Mesenchymal stem cell (in vitro differentiated cells and primary cell): ENCODE data around the gene TMEM253.
A peak's percentile ranks its signal among the peaks of the same experiment; 100 is the strongest.

Source experiments
- DNase-seq: peaks from one replicate; pipeline ENCODE4 v3.0.0-alpha.2; 2013
- H2AFZ ChIP-seq: one replicate; pipeline ENCODE4 v1.6.1; 2013; ENCODE audit warnings: low read depth, mild to moderate bottlenecking, control low read depth, inconsistent platforms, low read length, moderate library complexity
- H2AK5ac ChIP-seq: 2 replicates; pipeline ENCODE4 v1.6.1; 2013; ENCODE audit warnings: low read length, moderate library complexity, mild to moderate bottlenecking, inconsistent platforms; ENCODE audit not compliant: severe bottlenecking
- H2BK120ac ChIP-seq: one replicate; pipeline ENCODE4 v1.6.1; 2013; ENCODE audit warnings: low read depth, mild to moderate bottlenecking, inconsistent platforms, low read length, moderate library complexity
- H2BK12ac ChIP-seq, 2 experiments: one replicate each; pipeline ENCODE4 v1.6.1; 2013; ENCODE audit warnings: inconsistent platforms in 2 of 2, low read length in 2 of 2, mild to moderate bottlenecking in 2 of 2, moderate library complexity in 2 of 2, control low read depth in 1 of 2
- H2BK15ac ChIP-seq: one replicate; pipeline ENCODE4 v1.6.1; 2013; ENCODE audit warnings: mild to moderate bottlenecking, low read depth, inconsistent platforms; ENCODE audit not compliant: poor library complexity, severe bottlenecking
- H2BK5ac ChIP-seq: 2 replicates; pipeline ENCODE4 v1.6.1; 2013; ENCODE audit warnings: low read depth, mild to moderate bottlenecking, low read length, control low read depth, inconsistent platforms; ENCODE audit not compliant: poor library complexity, severe bottlenecking
- H3K14ac ChIP-seq, 2 experiments: one replicate each; pipeline ENCODE4 v1.6.1; 2013; ENCODE audit warnings: inconsistent platforms in 2 of 2, low read length in 2 of 2, control low read depth in 1 of 2, mild to moderate bottlenecking in 1 of 2, moderate library complexity in 1 of 2
- H3K18ac ChIP-seq, 2 experiments: one replicate each; pipeline ENCODE4 v1.6.1; 2013; ENCODE audit warnings: inconsistent platforms in 2 of 2, low read length in 2 of 2, control low read depth in 1 of 2, low read depth in 1 of 2, mild to moderate bottlenecking in 1 of 2
- H3K23ac ChIP-seq, 2 experiments: one replicate each; pipeline ENCODE4 v1.6.1; 2013; ENCODE audit warnings: inconsistent platforms in 2 of 2, low read length in 2 of 2, mild to moderate bottlenecking in 2 of 2, moderate library complexity in 2 of 2, control low read depth in 1 of 2
- H3K27ac ChIP-seq: 2 replicates; pipeline ENCODE4 v1.5.1; 2013; ENCODE audit warnings: mild to moderate bottlenecking, moderate library complexity, low read length, control low read depth, inconsistent platforms; ENCODE audit not compliant: poor library complexity, severe bottlenecking
- H3K27me3 ChIP-seq, 2 experiments: 2 replicates each; pipeline versions ENCODE4 v1.6.1 to v1.7.0; 2013; ENCODE audit warnings: low read length in 2 of 2, mild to moderate bottlenecking in 2 of 2, moderate library complexity in 2 of 2, control low read depth in 1 of 2, inconsistent platforms in 1 of 2; ENCODE audit not compliant: control insufficient read depth in 1 of 2, insufficient read depth in 1 of 2
- H3K36me3 ChIP-seq, 2 experiments: 2 replicates each; pipeline versions ENCODE4 v1.6.1 to v1.7.0; 2013; ENCODE audit warnings: low read length in 2 of 2, control low read depth in 1 of 2, inconsistent platforms in 1 of 2, low read depth in 1 of 2, mild to moderate bottlenecking in 1 of 2; ENCODE audit not compliant: insufficient read depth in 2 of 2, control insufficient read depth in 1 of 2
- H3K4ac ChIP-seq, 2 experiments: one replicate each; pipeline ENCODE4 v1.6.1; 2013; ENCODE audit warnings: inconsistent platforms in 2 of 2, low read length in 2 of 2, mild to moderate bottlenecking in 2 of 2, moderate library complexity in 2 of 2, control low read depth in 1 of 2, low read depth in 1 of 2
- H3K4me1 ChIP-seq: 2 replicates; pipeline ENCODE4 v1.6.1; 2013; ENCODE audit warnings: low read depth, low read length, control low read depth; ENCODE audit not compliant: control insufficient read depth, insufficient read depth
- H3K4me2 ChIP-seq: 2 replicates; pipeline ENCODE4 v1.6.1; 2013; ENCODE audit warnings: low read length, mild to moderate bottlenecking, inconsistent platforms; ENCODE audit not compliant: poor library complexity, severe bottlenecking
- H3K4me3 ChIP-seq, 2 experiments: 2 replicates each; pipeline versions ENCODE4 v1.5.1 to v1.7.0; 2013; ENCODE audit warnings: low read length in 2 of 2, mild to moderate bottlenecking in 2 of 2, control low read depth in 1 of 2, low read depth in 1 of 2; ENCODE audit not compliant: insufficient read depth in 1 of 2
- H3K79me1 ChIP-seq: replicated peaks from 2 replicates; pipeline ENCODE4 v1.6.1; 2013; ENCODE audit warnings: mild to moderate bottlenecking, control low read depth, low read length, inconsistent platforms; ENCODE audit not compliant: poor library complexity, severe bottlenecking
- H3K9ac ChIP-seq: 2 replicates; pipeline ENCODE4 v1.7.0; 2013; ENCODE audit warnings: mild to moderate bottlenecking, low read length, moderate library complexity
- H3K9me3 ChIP-seq: 2 replicates; pipeline ENCODE4 v1.7.0; 2013; ENCODE audit warnings: mild to moderate bottlenecking, low read length; ENCODE audit not compliant: control insufficient read depth
- H4K8ac ChIP-seq: one replicate; pipeline ENCODE4 v1.6.1; 2013; ENCODE audit warnings: inconsistent platforms, mild to moderate bottlenecking, low read length, moderate library complexity
- H4K91ac ChIP-seq: one replicate; pipeline ENCODE4 v1.6.1; 2013; ENCODE audit warnings: mild to moderate bottlenecking, low read length, inconsistent platforms
- WGBS: methylation state at CpG from one replicate; pipeline ENCODE4 v1.1.7; 2013; ENCODE audit warnings: mixed read lengths; 5-methylcytosine and 5-hydroxymethylcytosine counted together

The TMEM253 gene

DNA sequence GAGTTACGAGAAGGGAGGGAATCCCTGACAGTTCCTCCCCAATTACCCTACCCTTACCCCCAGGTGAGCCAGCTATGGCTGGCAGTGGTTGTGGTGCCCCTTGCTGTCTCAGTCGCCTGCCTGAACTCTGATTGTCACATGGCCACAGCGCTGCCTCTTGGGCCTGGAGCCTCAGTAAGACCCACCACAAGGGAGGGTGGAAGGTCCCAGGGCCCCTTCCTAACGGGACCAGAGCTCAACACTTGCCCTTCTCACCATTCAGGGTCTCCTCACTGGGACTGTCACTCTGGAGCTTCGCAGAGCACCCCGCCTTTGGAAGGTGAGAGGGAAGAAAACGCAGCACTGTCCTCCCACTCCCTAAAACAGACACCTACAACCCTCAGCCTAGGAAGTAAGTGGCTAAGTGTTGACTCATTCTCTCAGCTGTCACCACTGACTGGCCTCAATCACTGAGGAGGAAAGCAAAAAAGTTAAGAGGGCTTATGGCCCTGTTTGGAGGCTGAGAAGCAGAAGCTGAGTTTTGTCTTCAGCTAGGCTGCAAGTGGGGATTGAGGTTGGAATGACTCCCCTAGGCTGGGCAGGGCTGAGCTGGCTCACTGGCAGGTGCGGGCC is 1.0 kb downstream of the TMEM253 start:
- Histone ChIP-seq H3K4me2 (no peak overlapping the region), H2BK5ac (no peak overlapping the region), H3K23ac (no peak overlapping the region), H3K9ac (peak overlapping the region; percentile 99), H4K8ac (no peak overlapping the region), H3K18ac (no peak overlapping the region), H3K14ac (no peak overlapping the region), H3K36me3 (no peaks in the 10 kb centered on the region), H2AFZ (no peak overlapping the region), H2BK12ac (no peak overlapping the region), H3K27me3 (no peaks in the 10 kb centered on the region), H2BK120ac (no peak overlapping the region), H3K4me1 (peaks cover 23% of the 10 kb centered on the region), H3K27ac (no peak overlapping the region), H3K4ac (no peak overlapping the region), H3K4me3 (no peak overlapping the region), H2AK5ac (peak overlapping the region; percentile 1), H3K79me1 (peaks cover 12% of the 10 kb centered on the region), H2BK15ac (no peak overlapping the region), H3K9me3 (no peaks in the 10 kb centered on the region), H4K91ac (no peak overlapping the region)
- DNase-seq = no peak
- 75% methylated on average over 6 of the region's 8 CpGs for WGBS

DNA sequence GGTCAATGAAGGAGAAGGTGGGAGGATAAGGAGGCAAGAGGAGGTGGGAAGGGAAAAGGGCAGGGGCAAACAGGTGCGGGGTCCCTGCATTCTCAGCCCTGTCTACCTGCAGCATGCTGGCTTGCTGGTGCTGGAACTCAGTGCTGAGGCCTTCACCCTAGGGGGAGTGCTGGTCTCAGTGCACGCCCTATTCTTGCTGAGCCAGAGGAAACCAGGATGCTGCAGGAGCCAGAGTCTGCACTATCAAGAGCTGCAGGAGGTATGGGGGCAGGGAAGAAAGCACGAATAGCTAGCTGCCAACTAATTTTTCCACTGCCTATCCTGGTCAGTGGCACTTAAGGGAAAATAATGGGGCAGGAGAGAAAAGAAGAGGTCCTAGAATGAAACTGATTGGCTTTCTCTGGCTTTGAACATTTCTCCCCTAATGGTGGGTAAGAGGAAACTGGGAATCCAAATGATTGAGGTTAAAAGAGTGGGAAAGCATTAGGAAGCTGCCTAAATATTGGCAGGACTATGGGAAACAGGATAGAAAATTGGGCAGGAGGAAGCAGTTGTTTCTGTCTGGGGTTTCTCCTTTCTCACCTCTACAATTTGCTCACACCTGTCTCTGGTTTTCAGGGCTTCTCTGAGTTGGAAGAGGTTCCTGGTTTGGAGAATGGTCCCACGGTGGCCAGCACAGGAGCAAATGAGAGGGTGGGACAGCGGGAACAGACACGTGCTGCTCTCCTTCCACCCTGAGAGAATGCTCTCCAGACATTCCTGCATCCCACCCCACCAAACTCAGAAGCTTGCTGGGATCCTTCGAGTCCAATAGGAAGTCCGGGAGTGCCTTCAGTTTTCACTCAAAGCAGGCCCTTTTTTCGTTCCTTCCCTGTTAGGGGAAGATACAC is 1.9 kb downstream of the TMEM253 start:
- Histone ChIP-seq H3K27me3 (no peaks in the 10 kb centered on the region), H2BK5ac (no peak overlapping the region), H3K23ac (no peak overlapping the region), H3K79me1 (peaks cover 12% of the 10 kb centered on the region), H2AFZ (peak overlapping the region; percentile 36), H3K36me3 (no peaks in the 10 kb centered on the region), H2BK12ac (no peak overlapping the region), H3K4ac (no peak overlapping the region), H3K27ac (no peak overlapping the region), H3K14ac (no peak overlapping the region), H4K91ac (no peak overlapping the region), H3K4me2 (peak overlapping the region; percentile 35), H3K9ac (peak overlapping the region; percentile 99), H2BK120ac (no peak overlapping the region), H4K8ac (no peak overlapping the region), H2BK15ac (no peak overlapping the region), H3K4me3 (peak overlapping the region in 1 of 2 experiments; percentile 93), H2AK5ac (peak overlapping the region; percentile 37), H3K9me3 (no peaks in the 10 kb centered on the region), H3K18ac (no peak overlapping the region), H3K4me1 (peaks cover 25% of the 10 kb centered on the region)
- no peak for DNase-seq
- WGBS = 30% methylated on average over 9 of the region's 9 CpGs

DNA sequence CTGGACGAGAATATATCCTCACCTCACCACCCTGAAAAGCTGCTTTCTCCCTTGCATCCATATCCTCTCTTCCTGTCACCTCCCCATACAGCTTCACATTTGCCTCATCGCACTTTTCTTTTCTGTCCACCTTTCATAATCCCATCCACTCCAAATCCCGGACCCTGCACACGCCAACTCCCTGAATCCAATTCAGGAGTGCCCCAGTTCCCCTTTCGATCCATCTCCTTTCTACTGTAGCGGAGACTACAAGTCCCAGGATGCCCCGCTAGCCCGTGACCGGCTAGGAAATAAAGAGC is 2.5 kb downstream of the TMEM253 start:
- Histone ChIP-seq H3K18ac (no peak overlapping the region), H3K4me3 (peak overlapping the region in 1 of 2 experiments; percentile 93), H3K9ac (peak overlapping the region; percentile 99), H3K14ac (no peak overlapping the region), H4K91ac (no peak overlapping the region), H2BK5ac (no peak overlapping the region), H3K23ac (no peak overlapping the region), H3K27me3 (no peaks in the 10 kb centered on the region), H2BK12ac (no peak overlapping the region), H4K8ac (peak overlapping the region; percentile 33), H3K4ac (no peak overlapping the region), H2BK120ac (no peak overlapping the region), H3K4me2 (peak overlapping the region; percentile 35), H3K27ac (no peak overlapping the region), H2AK5ac (peak overlapping the region; percentile 37), H2BK15ac (no peak overlapping the region), H3K79me1 (peaks cover 12% of the 10 kb centered on the region), H2AFZ (peak overlapping the region; percentile 36), H3K9me3 (no peaks in the 10 kb centered on the region), H3K36me3 (no peaks in the 10 kb centered on the region), H3K4me1 (peaks cover 25% of the 10 kb centered on the region)
- under 1% methylated on average over 8 of the region's 9 CpGs for WGBS
- DNase-seq = no peak

DNA sequence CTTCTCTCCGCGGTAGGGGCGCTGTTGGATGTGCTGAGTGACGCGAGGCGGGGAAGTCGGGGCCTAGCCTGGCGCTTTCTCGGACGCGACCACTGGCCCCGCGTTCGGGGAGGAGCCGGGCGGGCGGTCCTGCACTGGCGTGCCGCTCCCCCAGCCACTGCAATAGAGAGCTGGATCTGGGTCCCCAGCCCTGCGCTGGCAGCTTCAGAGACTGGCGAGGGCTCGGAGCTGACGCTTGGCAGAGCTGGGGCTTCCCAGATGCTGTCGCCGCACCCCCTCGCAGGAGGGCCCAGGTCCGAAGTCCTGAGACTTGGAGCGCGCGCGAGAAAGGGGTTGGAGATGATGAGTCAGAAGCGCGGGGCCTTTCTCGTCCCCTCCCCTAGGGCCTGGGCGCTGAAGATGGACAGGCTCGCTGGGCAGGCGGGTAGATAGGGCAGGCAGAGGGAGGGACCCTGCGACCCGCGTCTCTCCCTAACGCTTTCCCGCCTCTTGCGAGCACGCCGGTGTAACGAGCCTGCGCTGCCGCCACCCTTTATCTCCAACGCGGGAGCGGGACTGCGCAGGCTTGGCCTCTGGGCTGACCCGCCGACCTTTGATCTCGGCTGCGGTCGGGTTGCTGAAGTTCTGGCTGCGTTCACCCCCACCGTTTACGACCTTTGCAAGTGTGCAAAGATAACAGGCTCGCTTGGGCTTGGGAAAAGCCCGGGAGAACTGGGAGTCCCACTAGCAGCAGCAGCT is 3.0 kb downstream of the TMEM253 start:
- Histone ChIP-seq H3K4me2 (peak overlapping the region; percentile 71), H3K14ac (peak overlapping the region in 1 of 2 experiments; percentile 93), H3K4me3 (peak overlapping the region; percentile 76 to 93), H4K8ac (peak overlapping the region; percentile 99), H2AFZ (peak overlapping the region; percentile 89), H3K4ac (peak overlapping the region; percentile 96 to 100), H3K23ac (peak overlapping the region in 1 of 2 experiments; percentile 75), H2BK120ac (peak overlapping the region; percentile 99), H3K4me1 (peaks cover 25% of the 10 kb centered on the region), H2BK15ac (peak overlapping the region; percentile 100), H3K36me3 (no peaks in the 10 kb centered on the region), H3K18ac (peak overlapping the region; percentile 95 to 98), H2BK5ac (peak overlapping the region; percentile 100), H4K91ac (peak overlapping the region; percentile 98), H3K9me3 (no peaks in the 10 kb centered on the region), H2BK12ac (peak overlapping the region; percentile 87 to 94), H3K79me1 (peaks cover 12% of the 10 kb centered on the region), H3K27me3 (peaks cover 0 to under 1% of the 10 kb centered on the region in 2 experiments), H2AK5ac (peak overlapping the region; percentile 80), H3K9ac (peak overlapping the region; percentile 99), H3K27ac (peak overlapping the region; percentile 97)
- peak; percentile 98 for DNase-seq
- under 1% methylated on average over 62 of the region's 62 CpGs for WGBS
